ACC112 (cell line): ENCODE data around the gene BMPR1A.

Experiments
- H2AFZ ChIP-seq: fragments of 200-600 bp; sonication (generic); one replicate; pipeline ENCODE4 v1.6.0; 2017; ENCODE audit warnings: antibody characterized with exemption, low read length; ENCODE audit not compliant: unreplicated experiment
- H3K27ac ChIP-seq: fragments of 200-600 bp; sonication (generic); 2 replicates; pipeline ENCODE4 v1.5.1; 2014; ENCODE audit warnings: low read depth, mild to moderate bottlenecking, antibody characterized with exemption, low read length, moderate library complexity
- H3K27me3 ChIP-seq: fragments of 200-600 bp; sonication (generic); 2 replicates; pipeline ENCODE4 v1.6.1; 2014; ENCODE audit warnings: mild to moderate bottlenecking, antibody characterized with exemption, low read length, moderate library complexity, mixed read lengths; ENCODE audit not compliant: insufficient read depth
- H3K36me3 ChIP-seq: fragments of 200-600 bp; sonication (generic); 2 replicates; pipeline ENCODE4 v1.6.1; 2016; ENCODE audit warnings: mild to moderate bottlenecking, antibody characterized with exemption, low read length, moderate library complexity, mixed read lengths; ENCODE audit not compliant: insufficient read depth
- H3K4me1 ChIP-seq: fragments of 200-600 bp; sonication (generic); one replicate; pipeline ENCODE4 v1.6.1; 2016; ENCODE audit warnings: low read length, mixed read lengths; ENCODE audit not compliant: insufficient read depth, unreplicated experiment, control insufficient read depth
- H3K4me3 ChIP-seq: fragments of 200-600 bp; sonication (generic); 2 replicates; pipeline ENCODE4 v1.5.1; 2014; ENCODE audit warnings: mild to moderate bottlenecking, low read depth, low read length
- H3K79me2 ChIP-seq: fragments of 200-600 bp; sonication (generic); one replicate; pipeline ENCODE4 v1.6.0; 2016; ENCODE audit warnings: low read length; ENCODE audit not compliant: control insufficient read depth, unreplicated experiment, insufficient read depth

Gene BMPR1A

GRCh38 chr10:86785037-86785436 lies 28.6 kb downstream of the BMPR1A start:
- no peak overlapping the region for H3K27ac ChIP-seq
- H3K79me2 ChIP-seq, result peaks cover 72% of the 10 kb centered on the region
- no peaks in the 10 kb centered on the region for H3K36me3 ChIP-seq
- no peak overlapping the region for H3K4me3 ChIP-seq
- no peaks in the 10 kb centered on the region for H3K27me3 ChIP-seq
- H3K4me1 ChIP-seq, result peaks cover 11% of the 10 kb centered on the region
- H2AFZ ChIP-seq, result no peak overlapping the region

DNA sequence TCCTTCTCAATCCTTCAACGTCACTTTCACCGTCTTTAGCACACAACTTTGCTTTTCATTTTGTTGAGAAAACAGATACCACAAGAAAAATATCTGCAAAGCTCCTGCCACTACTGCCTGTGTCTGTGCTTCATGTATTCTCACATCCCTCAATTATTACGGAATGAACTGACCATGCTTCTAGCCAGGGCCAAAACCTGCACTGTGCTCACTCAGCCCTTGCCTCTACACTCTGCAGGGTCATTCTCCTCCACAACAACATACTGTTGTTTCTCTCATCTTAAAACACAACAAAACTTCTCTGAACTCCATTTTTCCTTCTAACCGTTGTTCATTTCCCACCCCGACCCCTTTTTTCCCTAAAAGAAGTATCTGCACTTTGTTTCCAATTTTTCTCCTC lies 29.5 kb downstream of the BMPR1A start:
- H3K27me3 ChIP-seq, result no peaks in the 10 kb centered on the region
- no peak overlapping the region for H3K4me3 ChIP-seq
- peaks cover 78% of the 10 kb centered on the region for H3K79me2 ChIP-seq
- H3K27ac ChIP-seq, result peak overlapping the region; percentile 24; the same call in 1 of the 2 replicates
- H2AFZ ChIP-seq, result no peak overlapping the region
- H3K4me1 ChIP-seq, result peaks cover 11% of the 10 kb centered on the region
- H3K36me3 ChIP-seq, result no peaks in the 10 kb centered on the region

DNA sequence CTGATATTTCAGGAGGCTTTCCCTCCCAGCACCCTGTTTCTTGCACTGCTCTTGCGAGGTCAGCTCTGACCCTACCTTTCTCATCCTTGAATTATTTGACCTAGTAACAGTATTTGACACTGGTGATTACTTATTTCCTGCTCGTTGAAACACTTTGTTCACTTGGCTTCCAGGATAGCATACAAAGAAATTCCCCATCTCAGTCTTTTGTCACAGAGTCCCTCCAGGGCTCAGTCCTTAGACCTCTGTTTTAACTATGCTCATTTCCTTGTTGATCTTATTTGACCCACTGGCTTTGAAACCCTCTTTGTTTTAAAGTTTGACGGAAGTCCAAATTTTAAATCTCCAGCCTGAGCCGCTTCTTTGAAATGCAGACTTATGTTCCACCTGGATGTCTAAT lies 29.9 kb downstream of the BMPR1A start:
- no peaks in the 10 kb centered on the region for H3K36me3 ChIP-seq
- peak overlapping the region; percentile 24; the same call in 1 of the 2 replicates for H3K27ac ChIP-seq
- H3K79me2 ChIP-seq, result peaks cover 74% of the 10 kb centered on the region
- peaks cover 11% of the 10 kb centered on the region for H3K4me1 ChIP-seq
- no peaks in the 10 kb centered on the region for H3K27me3 ChIP-seq
- H3K4me3 ChIP-seq, result no peak overlapping the region
- no peak overlapping the region for H2AFZ ChIP-seq

DNA sequence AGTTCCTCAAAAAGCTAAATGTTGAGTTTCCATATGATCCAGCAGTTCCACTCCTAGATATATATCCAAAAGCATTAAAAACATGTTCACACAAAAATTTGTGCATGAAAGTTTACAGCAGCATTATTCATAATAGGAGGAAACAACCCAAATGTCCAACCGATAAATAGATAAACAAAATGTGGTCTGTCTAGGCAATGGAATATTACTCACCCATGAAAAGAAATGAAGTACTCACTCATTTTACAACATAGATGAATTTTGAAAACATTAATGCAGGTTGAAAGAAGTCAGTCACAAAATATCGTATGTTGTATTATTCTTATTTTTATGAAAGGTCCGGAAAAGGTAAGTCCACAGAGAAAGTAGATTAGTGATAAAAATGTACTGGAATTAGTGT lies 34.0 kb downstream of the BMPR1A start:
- H3K4me3 ChIP-seq, result no peak overlapping the region
- H3K36me3 ChIP-seq, result no peaks in the 10 kb centered on the region
- no peak overlapping the region for H2AFZ ChIP-seq
- peaks cover 51% of the 10 kb centered on the region for H3K79me2 ChIP-seq
- no peaks in the 10 kb centered on the region for H3K27me3 ChIP-seq
- no peak overlapping the region for H3K27ac ChIP-seq
- peaks cover 15% of the 10 kb centered on the region for H3K4me1 ChIP-seq

DNA sequence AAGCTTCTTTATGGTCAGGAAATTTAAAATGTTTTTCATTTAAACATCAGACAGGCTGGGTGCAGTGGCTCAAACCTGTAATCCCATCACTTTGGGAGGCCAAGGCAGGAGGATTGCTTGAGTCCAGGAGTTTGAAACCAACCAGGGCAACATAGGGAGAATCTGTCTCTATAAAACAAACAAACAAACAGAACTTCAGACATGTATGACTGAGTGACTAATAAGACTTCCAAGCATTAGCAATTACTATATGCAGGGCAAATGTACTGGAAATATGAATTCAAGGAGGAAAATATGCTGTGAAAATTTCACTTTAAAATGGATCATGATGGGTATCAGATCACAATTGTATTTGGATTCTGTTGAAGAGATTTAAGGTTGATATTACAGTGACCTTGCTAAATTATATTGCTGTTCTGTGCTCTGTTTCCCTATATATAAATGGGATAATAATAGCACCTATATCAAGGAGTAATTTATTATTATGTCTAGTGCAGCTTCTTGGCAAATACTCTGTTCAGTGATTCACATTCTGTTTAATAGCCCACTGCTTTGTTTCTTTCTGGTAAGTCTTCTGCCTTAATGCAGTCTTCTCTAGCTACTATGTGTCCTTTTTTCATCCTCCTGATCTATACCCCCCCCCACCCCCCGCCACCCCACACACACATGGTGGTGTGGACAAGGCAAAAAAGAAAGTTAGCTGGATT lies 36.2 kb downstream of the BMPR1A start:
- H3K36me3 ChIP-seq, result no peaks in the 10 kb centered on the region
- peaks cover 11% of the 10 kb centered on the region for H3K4me1 ChIP-seq
- no peak overlapping the region for H2AFZ ChIP-seq
- no peaks in the 10 kb centered on the region for H3K27me3 ChIP-seq
- H3K27ac ChIP-seq, result no peak overlapping the region
- H3K79me2 ChIP-seq, result peaks cover 40% of the 10 kb centered on the region
- H3K4me3 ChIP-seq, result no peak overlapping the region

DNA sequence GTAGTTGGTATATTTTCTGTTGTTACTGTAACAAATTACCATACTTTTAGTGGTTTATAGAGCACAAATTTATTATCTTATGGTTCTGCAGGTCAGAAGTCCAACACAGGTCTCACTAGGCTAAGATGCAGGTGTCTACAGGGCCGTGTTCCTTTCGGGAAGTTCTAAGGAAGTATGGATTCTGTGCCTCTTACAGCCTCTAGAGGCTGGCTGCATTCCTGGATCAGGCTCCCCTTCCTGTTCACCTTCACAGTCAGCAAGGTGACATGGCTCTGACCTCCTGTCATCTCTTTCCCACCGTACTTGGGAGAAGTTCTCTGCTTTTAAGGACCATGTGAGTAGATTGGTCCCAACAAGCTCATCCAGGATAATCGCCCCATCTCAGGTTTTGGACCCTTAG lies 37.3 kb downstream of the BMPR1A start:
- Histone ChIP-seq H3K4me1 (peaks cover 18% of the 10 kb centered on the region), H3K4me3 (no peak overlapping the region), H3K36me3 (no peaks in the 10 kb centered on the region), H3K27ac (no peak overlapping the region), H2AFZ (no peak overlapping the region), H3K79me2 (peaks cover 35% of the 10 kb centered on the region), H3K27me3 (no peaks in the 10 kb centered on the region)

- Histone ChIP-seq H3K36me3 (no peaks in the 10 kb centered on the region), H3K27ac (peak overlapping the region; percentile 46), H3K4me3 (no peak overlapping the region), H2AFZ (no peak overlapping the region), H3K27me3 (no peaks in the 10 kb centered on the region), H3K79me2 (peaks cover 38% of the 10 kb centered on the region), H3K4me1 (peaks cover 24% of the 10 kb centered on the region)
Measured at GRCh38 chr10:86795353-86795752, 38.9 kb downstream of the BMPR1A start.

GRCh38 chr10:86798025-86798424 lies 41.6 kb downstream of the BMPR1A start:
- Histone ChIP-seq H3K36me3 (no peaks in the 10 kb centered on the region), H3K27ac (no peak overlapping the region), H3K4me3 (no peak overlapping the region; the same call in 1 of the 2 replicates), H3K4me1 (peaks cover 24% of the 10 kb centered on the region), H3K27me3 (no peaks in the 10 kb centered on the region), H2AFZ (no peak overlapping the region), H3K79me2 (peaks cover 45% of the 10 kb centered on the region)

GRCh38 chr10:86798611-86799010 lies 42.2 kb downstream of the BMPR1A start:
- peak overlapping the region; percentile 9; the same call in 1 of the 2 replicates for H3K27ac ChIP-seq
- no peak overlapping the region for H2AFZ ChIP-seq
- H3K27me3 ChIP-seq, result no peaks in the 10 kb centered on the region
- peak overlapping the region; percentile 61 for H3K4me3 ChIP-seq
- peaks cover 24% of the 10 kb centered on the region for H3K4me1 ChIP-seq
- H3K79me2 ChIP-seq, result peaks cover 42% of the 10 kb centered on the region
- no peaks in the 10 kb centered on the region for H3K36me3 ChIP-seq

GRCh38 chr10:86799188-86799845 lies 42.9 kb downstream of the BMPR1A start:
- Histone ChIP-seq H3K27ac (no peak overlapping the region), H3K79me2 (peaks cover 35% of the 10 kb centered on the region), H3K36me3 (no peaks in the 10 kb centered on the region), H3K27me3 (no peaks in the 10 kb centered on the region), H2AFZ (no peak overlapping the region), H3K4me3 (peak overlapping the region; percentile 61), H3K4me1 (peaks cover 24% of the 10 kb centered on the region)

- H3K4me3 ChIP-seq, result no peak overlapping the region
- H3K4me1 ChIP-seq, result peaks cover 14% of the 10 kb centered on the region
- H2AFZ ChIP-seq, result no peak overlapping the region
- no peaks in the 10 kb centered on the region for H3K36me3 ChIP-seq
- H3K27ac ChIP-seq, result no peak overlapping the region
- H3K79me2 ChIP-seq, result peaks cover 37% of the 10 kb centered on the region
- H3K27me3 ChIP-seq, result no peaks in the 10 kb centered on the region
Measured at GRCh38 chr10:86801995-86802394, 45.6 kb downstream of the BMPR1A start.
